ENCODE measurements around the gene PSMG3. TPM values are rescaled to one million over a fixed set of nuclear protein-coding genes. Genes with fewer than 3 reads are reported as not detected.

Gene PSMG3
- total and polyA plus RNA-seq, 7 donors, result 11.8 to 59.1 (median 18.2) TPM

DNA sequence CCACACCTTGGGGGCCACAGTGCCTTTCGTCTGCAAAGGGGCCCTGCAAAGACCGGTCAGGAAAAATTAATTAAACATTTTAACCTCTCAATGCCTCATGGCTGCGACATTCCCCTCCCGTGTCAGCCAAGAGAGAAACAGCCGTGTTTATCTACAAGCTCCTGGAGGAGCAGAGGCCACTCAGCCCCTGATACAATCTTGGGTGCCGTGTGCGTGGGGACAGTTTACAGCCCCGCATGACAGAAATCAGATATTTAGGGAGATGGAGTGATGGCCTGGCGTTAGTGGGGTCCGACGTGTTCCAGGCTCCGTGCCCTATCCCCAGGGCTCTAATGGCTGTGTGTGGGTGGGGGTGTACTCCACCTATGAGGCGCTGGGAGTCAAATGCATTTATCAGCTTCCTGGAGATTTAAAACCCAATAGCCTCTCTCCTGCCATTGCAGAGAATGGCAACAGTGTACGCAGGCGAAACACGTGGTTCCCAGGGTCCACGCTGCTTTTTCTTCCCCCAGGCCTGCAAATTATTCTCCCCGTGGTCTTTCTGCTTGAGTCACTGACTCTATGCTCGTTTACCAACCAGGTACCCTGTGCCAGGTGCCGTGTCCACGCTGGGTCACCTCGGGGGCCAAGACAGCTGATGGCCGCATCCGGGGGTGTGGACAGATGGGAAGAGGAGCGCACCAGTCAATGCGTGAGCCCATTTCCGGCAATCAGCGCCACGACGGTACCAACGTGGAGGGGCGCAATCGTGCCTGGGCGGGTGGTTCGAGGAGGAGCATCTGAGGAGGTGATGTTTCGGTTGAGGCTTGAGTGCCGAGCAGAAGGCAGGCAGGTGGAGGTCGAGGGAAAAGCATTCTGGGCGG is 26.6 kb upstream of the PSMG3 start:
- DNase-seq (no peak), ATAC-seq (no peak)
- Histone ChIP-seq H3K4me1 (no peaks in the 10 kb centered on the region), H3K4me3 (no peak overlapping the region), H3K27ac (no peak overlapping the region), H3K27me3 (ENCODE audit: insufficient read depth in 3 of 3, low read length in 2 of 3) (peaks cover 0 to 40% (median 24%) of the 10 kb centered on the region in 3 donors), H3K9me3 (no peaks in the 10 kb centered on the region), H3K36me3 (ENCODE audit: insufficient read depth in 1 of 2, low read depth in 1 of 2) (no peaks in the 10 kb centered on the region)
- intact Hi-C loops (cut with DNase I), result no loop called here
- 78 to 81% (median 80%) methylated on average over 39 of the region's 39 CpGs for WGBS, 3 donors
- TF ChIP-seq CTCF (IDR thresholded peaks at IDR 0.05), result no peak

DNA sequence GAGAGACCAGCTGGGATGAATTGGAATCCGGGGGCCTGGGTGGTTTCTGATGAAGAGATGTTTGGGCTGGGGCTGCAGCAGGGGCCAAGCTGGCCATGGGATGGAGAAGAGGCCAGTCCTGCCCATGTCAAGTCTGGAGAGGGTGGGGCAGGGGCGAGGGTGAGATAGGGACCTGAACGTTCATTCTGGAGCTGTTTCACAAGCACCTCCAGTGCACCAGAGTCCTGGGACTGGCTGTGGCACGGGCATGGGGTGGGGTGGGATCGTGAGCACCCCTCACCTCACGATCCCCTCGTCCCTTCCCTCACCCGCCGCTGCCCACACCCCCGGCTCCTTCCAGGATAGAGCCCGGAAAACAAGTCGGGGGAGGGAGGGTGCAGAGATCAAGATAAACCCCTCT is 25.8 kb upstream of the PSMG3 start:
- Histone ChIP-seq H3K36me3 (ENCODE audit: insufficient read depth in 1 of 2, low read depth in 1 of 2) (no peaks in the 10 kb centered on the region), H3K27ac (no peak overlapping the region), H3K9me3 (no peaks in the 10 kb centered on the region), H3K27me3 (ENCODE audit: insufficient read depth in 3 of 3, low read length in 2 of 3) (peaks cover 0 to 46% (median 28%) of the 10 kb centered on the region in 3 donors), H3K4me1 (no peaks in the 10 kb centered on the region), H3K4me3 (no peak overlapping the region)
- DNase-seq, result no peak
- WGBS, 3 donors, result 71 to 72% (median 72%) methylated on average over 8 to 12 of the region's 12 CpGs
- no peak for TF ChIP-seq CTCF (IDR thresholded peaks at IDR 0.05)
- no peak for ATAC-seq
- intact Hi-C loops (cut with DNase I), result no loop called here

DNA sequence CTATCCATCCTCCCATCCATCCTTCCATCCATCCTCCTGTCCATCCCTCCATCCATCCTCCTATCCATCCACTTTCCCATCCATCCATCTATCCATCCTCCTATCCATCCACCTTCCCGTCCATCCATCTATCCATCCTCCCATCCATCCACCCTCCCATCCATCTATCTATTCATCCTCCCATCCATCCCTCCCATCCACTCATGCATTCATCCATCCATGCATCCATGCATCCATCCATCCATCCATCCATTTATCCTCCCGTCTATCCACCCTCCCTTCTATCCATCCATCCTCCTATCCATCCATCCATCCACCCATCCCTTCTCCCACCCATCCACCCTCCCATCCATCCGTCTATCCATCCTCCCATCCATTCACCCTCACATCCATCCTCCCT is 25.2 kb upstream of the PSMG3 start:
- H3K27me3 ChIP-seq (ENCODE audit: insufficient read depth in 3 of 3, low read length in 2 of 3), result peaks cover 0 to 50% (median 29%) of the 10 kb centered on the region in 3 donors
- no peaks in the 10 kb centered on the region for H3K9me3 ChIP-seq
- H3K27ac ChIP-seq, result no peak overlapping the region
- DNase-seq (no peak), ATAC-seq (no peak)
- H3K4me1 ChIP-seq, result no peaks in the 10 kb centered on the region
- H3K4me3 ChIP-seq, result no peak overlapping the region
- 79 to 89% (median 84%) methylated on average over 3 of the region's 3 CpGs for WGBS, 3 donors
- no peak for TF ChIP-seq CTCF (IDR thresholded peaks at IDR 0.05)
- H3K36me3 ChIP-seq (ENCODE audit: insufficient read depth in 1 of 2, low read depth in 1 of 2), result no peaks in the 10 kb centered on the region
- intact Hi-C loops (cut with DNase I), result no loop called here

DNA sequence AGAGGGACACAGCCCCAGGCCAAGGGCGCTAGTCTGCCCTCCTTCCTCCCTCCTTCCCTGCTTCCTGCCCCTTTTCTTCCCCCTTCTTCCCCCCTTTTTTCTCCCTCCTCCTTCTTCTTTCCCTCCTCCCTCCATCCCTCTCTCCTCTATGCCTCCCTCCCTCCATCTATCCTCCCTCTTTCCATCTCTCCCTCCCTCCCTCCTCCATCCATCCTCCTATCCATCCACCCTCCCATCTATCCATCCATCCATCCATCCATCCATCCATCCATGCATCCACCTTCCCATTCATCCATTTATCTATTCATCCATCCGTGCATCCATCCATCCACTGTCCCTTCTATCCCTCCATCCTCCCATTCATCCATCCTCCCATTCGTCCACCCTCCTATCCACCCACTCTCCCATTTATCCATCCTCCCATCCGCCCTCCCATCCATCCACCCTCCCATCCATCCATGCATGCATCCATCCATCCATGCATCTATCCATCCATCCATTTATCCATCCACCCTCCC is 24.1 kb upstream of the PSMG3 start:
- no peak for ATAC-seq
- H3K4me1 ChIP-seq, result no peaks in the 10 kb centered on the region
- DNase-seq, result no peak
- peaks cover 0 to 56% (median 30%) of the 10 kb centered on the region in 3 donors for H3K27me3 ChIP-seq (ENCODE audit: insufficient read depth in 3 of 3, low read length in 2 of 3)
- 82 to 86% (median 84%) methylated on average over 4 of the region's 4 CpGs for WGBS, 3 donors
- intact Hi-C loops (cut with DNase I), result no loop called here
- H3K9me3 ChIP-seq, result peaks cover 4% of the 10 kb centered on the region
- TF ChIP-seq CTCF (IDR thresholded peaks at IDR 0.05), result no peak
- H3K27ac ChIP-seq, result no peak overlapping the region
- H3K36me3 ChIP-seq (ENCODE audit: insufficient read depth in 1 of 2, low read depth in 1 of 2), result no peaks in the 10 kb centered on the region
- H3K4me3 ChIP-seq, result no peak overlapping the region

Data from psoas muscle (tissue), 8 donors.